Measurements from ENCODE around the gene BANF2. TPM values are rescaled to one million over a fixed set of nuclear protein-coding genes. Genes with fewer than 3 reads are reported as not detected.

Gene BANF2
- total RNA-seq, 2 experiments from 2014 or later, result not detected

DNA sequence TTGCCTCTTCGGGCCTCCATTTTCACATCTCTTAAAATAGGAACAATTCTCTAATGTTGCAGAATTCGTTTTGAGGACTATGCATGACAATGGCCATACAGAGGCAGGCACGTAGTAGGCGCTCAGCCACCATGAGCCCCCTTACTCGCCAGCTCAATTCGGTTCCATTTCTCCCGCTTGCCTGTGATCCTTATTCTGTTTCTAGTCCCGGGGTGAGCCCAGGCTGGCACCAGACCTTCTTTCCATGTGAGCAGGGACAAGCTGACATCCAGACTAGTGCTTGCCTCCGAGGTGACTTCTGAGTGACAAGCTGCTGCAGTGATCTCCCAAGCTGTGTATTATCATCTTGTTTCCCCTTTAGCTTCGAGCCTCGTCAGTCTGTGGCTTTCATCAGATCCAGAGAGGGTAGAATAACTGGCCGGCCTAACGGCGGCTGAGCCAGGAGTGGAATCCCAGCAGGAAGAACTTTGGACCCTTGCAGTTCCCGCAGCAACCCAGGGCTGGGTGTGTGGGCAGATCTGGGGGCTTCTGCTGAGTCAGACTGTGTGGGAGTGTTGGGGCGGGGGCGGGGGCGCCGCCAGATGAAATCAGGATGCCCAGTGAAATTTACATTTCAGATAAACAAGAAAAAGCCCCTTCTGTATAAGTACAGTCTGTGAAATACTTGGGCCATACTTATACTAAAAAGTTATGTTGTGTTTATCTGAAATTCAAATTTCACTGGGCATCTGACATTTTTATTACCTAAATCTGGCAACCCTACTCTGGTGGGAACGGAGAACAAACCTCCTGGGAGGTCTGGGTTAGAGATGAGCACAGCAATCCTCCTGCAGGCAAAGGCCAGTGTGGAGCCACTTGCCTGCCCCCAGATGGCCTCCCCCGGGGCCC is 10.9 kb downstream of the BANF2 start:
- CTCF ChIA-PET, result no interaction called here
- Mint-ChIP-seq H3K36me3 (no peaks in the 10 kb centered on the region), H3K27ac (no peak overlapping the region), H3K9me3 (ENCODE audit: low read depth) (no peaks in the 10 kb centered on the region), H3K4me3 (no peak overlapping the region), H3K27me3 (peaks cover 3% of the 10 kb centered on the region), H3K4me1 (no peaks in the 10 kb centered on the region)
- no peak for DNase-seq
- no peak for ATAC-seq

DNA sequence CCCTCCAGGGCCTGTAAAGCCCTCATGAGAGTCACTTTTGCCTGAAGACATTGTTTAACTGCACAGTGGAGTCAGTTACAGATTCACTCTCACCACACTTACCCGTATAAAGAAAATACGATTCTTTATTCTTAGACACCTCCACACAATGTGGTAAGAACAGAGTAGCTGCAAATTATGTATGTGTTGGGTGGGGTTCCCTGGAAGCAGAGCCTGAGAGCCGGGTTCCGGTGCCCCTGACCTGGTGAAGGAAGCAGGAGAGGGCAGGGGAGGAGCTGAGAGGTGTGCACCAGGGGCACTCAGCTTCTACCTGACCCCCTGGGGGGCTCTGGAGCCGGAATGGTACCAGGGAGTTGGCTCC is 11.5 kb downstream of the BANF2 start:
- CTCF ChIA-PET, result no interaction called here
- Mint-ChIP-seq H3K4me1 (no peaks in the 10 kb centered on the region), H3K4me3 (no peak overlapping the region), H3K27me3 (peaks cover 3% of the 10 kb centered on the region), H3K36me3 (no peaks in the 10 kb centered on the region), H3K27ac (no peak overlapping the region), H3K9me3 (ENCODE audit: low read depth) (no peaks in the 10 kb centered on the region)
- DNase-seq (no peak), ATAC-seq (no peak)

DNA sequence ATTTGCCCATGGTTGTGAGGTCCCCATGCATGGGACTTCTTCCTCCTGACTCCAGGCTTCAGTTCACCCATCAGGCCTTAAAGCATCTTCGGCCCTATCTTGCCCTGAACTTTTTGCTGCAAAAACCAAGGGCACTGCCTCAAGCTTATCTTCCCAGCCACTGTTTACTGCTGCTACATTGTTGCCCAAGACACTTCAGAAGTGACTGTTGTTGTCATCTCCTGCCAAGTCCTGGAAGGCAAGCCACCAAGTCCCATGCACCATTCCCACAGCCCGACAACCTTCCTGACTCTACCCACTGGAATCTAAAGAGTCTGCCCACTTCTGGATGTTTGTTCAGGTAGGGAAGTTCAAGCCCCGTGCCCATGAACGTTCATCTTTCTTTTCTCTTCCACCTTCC is 12.4 kb downstream of the BANF2 start:
- H3K4me1 Mint-ChIP-seq, result no peaks in the 10 kb centered on the region
- CTCF ChIA-PET, result interaction anchor here (1.0 kb wide), 1 partner anchor 30 kb away, joined by 3 read pairs; the partner anchor contains the start of gene RRBP1
- no peaks in the 10 kb centered on the region for H3K9me3 Mint-ChIP-seq (ENCODE audit: low read depth)
- ATAC-seq (no peak), DNase-seq (no peak)
- H3K36me3 Mint-ChIP-seq, result no peaks in the 10 kb centered on the region
- no peak overlapping the region for H3K4me3 Mint-ChIP-seq
- H3K27ac Mint-ChIP-seq, result no peak overlapping the region
- peaks cover 3% of the 10 kb centered on the region for H3K27me3 Mint-ChIP-seq

DNA sequence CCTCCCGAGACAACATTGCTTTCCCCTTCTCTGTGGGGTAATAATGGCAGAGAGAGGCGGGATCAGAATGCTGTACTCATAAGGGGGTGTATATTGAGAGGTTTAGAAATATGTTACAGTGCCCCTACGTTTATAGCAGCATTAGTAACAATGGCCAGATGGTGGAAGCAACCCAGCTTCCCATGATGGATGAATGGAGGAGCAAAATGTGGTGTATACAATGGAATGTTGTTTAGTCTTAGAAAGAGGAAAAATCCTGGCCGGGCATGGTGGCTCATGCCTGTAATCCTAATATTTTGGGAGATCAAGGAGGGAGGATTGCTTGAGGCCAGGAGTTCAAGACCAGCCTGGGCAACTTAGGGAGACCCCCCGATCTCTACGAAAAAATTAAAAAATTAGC is 12.9 kb downstream of the BANF2 start:
- peaks cover 3% of the 10 kb centered on the region for H3K27me3 Mint-ChIP-seq
- no peaks in the 10 kb centered on the region for H3K9me3 Mint-ChIP-seq (ENCODE audit: low read depth)

DNA sequence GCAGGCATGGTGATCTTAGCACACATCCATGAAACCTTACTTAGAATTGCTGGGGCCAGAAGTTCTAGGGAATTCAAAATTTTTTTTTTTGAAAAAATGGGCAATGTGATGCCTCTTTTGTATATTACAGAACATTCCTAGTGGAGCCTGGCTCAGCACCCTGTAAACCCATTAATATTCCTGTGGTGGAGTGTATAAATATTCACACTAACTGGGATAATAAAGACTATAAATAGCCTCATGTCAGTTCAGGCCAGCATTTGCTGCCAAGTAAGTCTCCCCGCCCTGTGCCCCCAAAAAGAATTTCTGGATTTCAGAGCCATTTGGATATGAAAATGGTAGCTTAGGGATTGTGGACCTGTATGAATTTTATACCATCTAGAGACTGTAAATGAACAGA is 14.8 kb downstream of the BANF2 start:
- no peak overlapping the region for H3K27ac Mint-ChIP-seq
- no peaks in the 10 kb centered on the region for H3K9me3 Mint-ChIP-seq (ENCODE audit: low read depth)
- peaks cover 9% of the 10 kb centered on the region for H3K27me3 Mint-ChIP-seq
- CTCF ChIA-PET, result no interaction called here
- ATAC-seq (no peak), DNase-seq (no peak)
- H3K36me3 Mint-ChIP-seq, result no peaks in the 10 kb centered on the region
- no peaks in the 10 kb centered on the region for H3K4me1 Mint-ChIP-seq
- no peak overlapping the region for H3K4me3 Mint-ChIP-seq

More for the DNA sequence above, 12.9 kb downstream of the BANF2 start:
- H3K4me1 Mint-ChIP-seq, result no peaks in the 10 kb centered on the region
- no peak overlapping the region for H3K27ac Mint-ChIP-seq
- CTCF ChIA-PET, result interaction anchor here (1.0 kb wide), 1 partner anchor 30 kb away, joined by 3 read pairs; the partner anchor contains the start of gene RRBP1
- no peaks in the 10 kb centered on the region for H3K36me3 Mint-ChIP-seq
- ATAC-seq, result no peak
- no peak overlapping the region for H3K4me3 Mint-ChIP-seq
- DNase-seq, result no peak

DNA sequence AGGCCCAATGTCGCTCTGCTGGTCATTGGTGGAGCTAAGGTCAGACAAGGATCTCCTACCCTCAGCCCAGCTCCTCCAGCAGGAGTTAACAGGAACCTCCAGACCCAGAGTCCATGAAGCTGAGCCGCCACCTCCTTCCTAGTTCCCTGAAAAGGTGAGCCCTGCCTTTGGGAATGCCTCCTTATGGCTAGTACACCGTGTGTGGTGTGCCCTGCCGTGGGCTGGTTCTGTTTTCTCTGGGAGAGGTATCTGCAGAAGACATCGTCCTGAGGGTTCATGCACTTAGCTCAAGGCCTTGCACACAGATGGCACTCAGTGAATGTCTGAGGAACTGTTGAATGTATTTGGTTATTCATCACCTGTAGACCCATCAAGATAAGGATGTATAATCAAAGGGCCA is 15.3 kb downstream of the BANF2 start:
- CTCF ChIA-PET, result no interaction called here
- no peaks in the 10 kb centered on the region for H3K36me3 Mint-ChIP-seq
- H3K27ac Mint-ChIP-seq, result no peak overlapping the region
- H3K27me3 Mint-ChIP-seq, result peaks cover 9% of the 10 kb centered on the region
- no peaks in the 10 kb centered on the region for H3K4me1 Mint-ChIP-seq
- ATAC-seq (no peak), DNase-seq (no peak)
- no peak overlapping the region for H3K4me3 Mint-ChIP-seq
- H3K9me3 Mint-ChIP-seq (ENCODE audit: low read depth), result no peaks in the 10 kb centered on the region

DNA sequence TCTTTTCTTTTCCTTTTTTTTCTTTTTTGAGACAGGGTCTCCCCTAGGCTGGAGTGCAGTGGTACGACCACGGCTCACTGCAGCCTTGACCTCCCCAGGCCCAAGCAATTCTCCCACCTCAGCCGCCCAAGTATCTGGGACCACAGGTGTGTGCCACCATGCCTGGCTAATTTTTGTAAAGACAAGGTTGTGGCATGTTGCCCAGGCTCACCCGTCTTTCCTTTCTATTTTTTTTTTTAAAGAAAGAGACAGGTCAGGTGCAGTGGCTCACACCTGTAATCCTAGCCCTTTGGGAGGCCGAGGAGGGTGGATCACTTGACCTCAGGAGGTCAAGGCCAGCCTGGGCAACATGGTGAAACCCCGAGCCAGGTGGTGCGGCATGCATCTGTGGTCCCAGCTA is 16.6 kb downstream of the BANF2 start:
- Mint-ChIP-seq H3K36me3 (no peaks in the 10 kb centered on the region), H3K27me3 (peaks cover 9% of the 10 kb centered on the region), H3K9me3 (ENCODE audit: low read depth) (no peaks in the 10 kb centered on the region), H3K27ac (no peak overlapping the region), H3K4me3 (no peak overlapping the region), H3K4me1 (no peaks in the 10 kb centered on the region)
- no peak for ATAC-seq
- CTCF ChIA-PET, result no interaction called here
- DNase-seq, result no peak

DNA sequence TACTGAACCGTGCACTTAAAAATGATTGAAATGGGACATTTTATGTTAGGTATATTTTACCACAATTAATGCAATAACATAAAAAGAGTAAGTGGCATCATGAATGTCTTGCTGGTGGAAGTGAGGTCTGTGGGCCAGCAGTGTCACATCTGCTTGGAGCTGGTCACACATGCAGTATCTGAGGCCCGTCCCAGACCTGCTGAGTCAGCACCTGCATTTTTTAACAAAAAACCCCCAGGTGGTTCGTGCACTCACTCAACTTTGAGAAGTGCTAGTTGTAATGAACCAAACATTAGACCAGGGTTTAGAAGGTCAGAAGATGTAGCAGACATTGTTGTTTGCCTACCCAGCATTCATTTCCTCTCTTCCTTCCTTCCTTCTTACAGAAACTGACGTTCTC is 21.0 kb downstream of the BANF2 start:
- no peak overlapping the region for H3K27ac Mint-ChIP-seq
- DNase-seq, result no peak
- ATAC-seq, result no peak
- H3K36me3 Mint-ChIP-seq, result no peaks in the 10 kb centered on the region
- CTCF ChIA-PET, result no interaction called here
- peaks cover 22% of the 10 kb centered on the region for H3K27me3 Mint-ChIP-seq
- no peaks in the 10 kb centered on the region for H3K4me1 Mint-ChIP-seq
- no peak overlapping the region for H3K4me3 Mint-ChIP-seq
- H3K9me3 Mint-ChIP-seq (ENCODE audit: low read depth), result no peaks in the 10 kb centered on the region

DNA sequence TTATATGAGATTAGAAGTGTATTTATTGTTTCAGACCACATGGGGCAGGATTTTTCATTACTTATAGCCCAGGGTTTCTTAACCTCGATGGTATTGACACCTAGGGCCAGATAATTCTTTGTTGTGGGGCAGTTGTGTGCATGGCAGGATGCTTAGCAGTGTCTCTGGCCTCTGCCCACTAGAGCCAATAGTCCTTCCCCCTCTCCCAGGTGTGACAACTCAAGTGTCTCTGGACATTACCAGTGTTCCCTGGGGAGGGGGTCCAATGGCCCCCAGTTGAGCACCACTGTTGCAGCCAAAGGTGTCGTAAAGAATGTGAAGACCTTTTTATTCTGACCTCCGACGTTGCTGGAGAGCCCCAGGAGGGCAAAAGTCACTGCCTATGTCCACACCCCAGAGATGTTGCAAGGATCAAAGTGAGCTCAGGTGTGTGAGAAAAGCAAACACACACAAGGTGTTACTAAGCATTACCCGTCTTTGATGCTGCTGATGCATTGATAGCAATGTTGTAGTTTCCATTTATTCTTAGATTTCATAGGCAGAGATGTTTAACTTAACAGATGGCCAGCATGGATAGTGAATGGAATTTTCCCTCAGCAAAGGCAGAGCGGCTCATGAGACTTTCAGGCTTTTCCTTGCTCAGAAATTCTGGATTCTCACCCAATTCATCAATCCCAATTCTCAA is 22.2 kb downstream of the BANF2 start:
- Mint-ChIP-seq H3K27me3 (peaks cover 22% of the 10 kb centered on the region), H3K4me1 (no peaks in the 10 kb centered on the region), H3K9me3 (ENCODE audit: low read depth) (no peaks in the 10 kb centered on the region), H3K27ac (no peak overlapping the region), H3K4me3 (no peak overlapping the region), H3K36me3 (no peaks in the 10 kb centered on the region)
- DNase-seq (no peak), ATAC-seq (no peak)
- CTCF ChIA-PET, result no interaction called here

DNA sequence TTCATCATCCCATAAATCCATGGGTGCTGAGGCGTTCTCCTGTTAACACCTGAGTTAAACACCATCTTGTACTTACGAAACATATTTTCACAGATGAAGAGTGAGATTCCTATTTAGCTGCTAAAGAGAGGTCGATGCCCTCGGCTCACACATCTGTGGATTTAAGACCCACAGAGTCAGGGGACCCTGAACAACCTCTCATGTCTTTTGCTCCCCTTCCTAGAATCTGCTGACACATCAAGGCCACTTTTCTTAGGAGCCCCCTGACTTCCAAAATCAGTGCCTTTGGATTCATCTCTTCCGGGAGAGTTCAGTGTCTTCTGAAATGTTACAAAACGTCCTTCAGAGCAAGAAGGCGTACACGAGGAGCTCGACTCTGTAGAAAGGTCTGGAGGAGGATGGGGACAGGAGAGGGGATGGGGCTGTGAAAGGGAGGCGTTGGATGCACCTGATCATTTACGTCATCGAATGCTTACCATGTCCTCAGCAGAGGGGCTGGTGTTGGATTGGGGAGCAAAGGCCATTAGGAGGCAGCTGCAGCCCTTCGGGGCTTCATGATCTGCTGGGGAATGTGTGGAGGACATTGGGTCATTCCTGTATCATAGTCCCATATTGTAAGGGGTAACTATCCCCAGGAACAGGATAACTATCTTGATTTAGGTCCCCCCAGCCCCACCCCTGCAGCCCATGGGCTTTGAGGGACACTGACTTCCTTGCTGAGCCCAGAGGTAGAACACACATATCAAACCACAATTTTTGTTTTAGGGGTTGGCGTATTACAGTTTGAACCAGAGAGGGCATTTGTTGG is 22.9 kb downstream of the BANF2 start:
- DNase-seq (no peak), ATAC-seq (no peak)
- peaks cover 22% of the 10 kb centered on the region for H3K27me3 Mint-ChIP-seq
- CTCF ChIA-PET, result no interaction called here
- no peak overlapping the region for H3K4me3 Mint-ChIP-seq
- H3K4me1 Mint-ChIP-seq, result no peaks in the 10 kb centered on the region
- H3K27ac Mint-ChIP-seq, result no peak overlapping the region
- no peaks in the 10 kb centered on the region for H3K9me3 Mint-ChIP-seq (ENCODE audit: low read depth)
- no peaks in the 10 kb centered on the region for H3K36me3 Mint-ChIP-seq

DNA sequence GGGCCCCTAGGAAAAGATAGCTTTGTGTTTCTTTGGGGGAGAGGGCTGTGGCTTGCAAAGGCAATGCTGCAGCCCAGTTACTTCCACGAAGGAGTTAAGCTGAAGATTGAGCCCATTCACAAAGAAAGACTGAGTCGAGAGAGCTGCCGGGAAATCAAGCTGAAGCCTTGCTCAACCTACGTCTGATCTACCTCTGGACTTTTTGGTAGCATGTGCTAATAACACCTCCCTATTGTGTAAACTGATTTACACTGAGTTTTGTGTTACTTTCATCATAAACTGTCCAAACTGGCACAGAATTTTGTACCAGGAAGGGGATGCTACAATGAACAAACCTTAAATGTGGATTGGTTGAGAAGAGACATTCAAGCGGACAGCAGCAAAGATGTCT is 23.5 kb downstream of the BANF2 start:
- no peaks in the 10 kb centered on the region for H3K9me3 Mint-ChIP-seq (ENCODE audit: low read depth)
- DNase-seq (no peak), ATAC-seq (no peak)
- H3K27me3 Mint-ChIP-seq, result peaks cover 22% of the 10 kb centered on the region
- no peak overlapping the region for H3K4me3 Mint-ChIP-seq
- H3K36me3 Mint-ChIP-seq, result no peaks in the 10 kb centered on the region
- no peak overlapping the region for H3K27ac Mint-ChIP-seq
- no peaks in the 10 kb centered on the region for H3K4me1 Mint-ChIP-seq
- CTCF ChIA-PET, result no interaction called here

DNA sequence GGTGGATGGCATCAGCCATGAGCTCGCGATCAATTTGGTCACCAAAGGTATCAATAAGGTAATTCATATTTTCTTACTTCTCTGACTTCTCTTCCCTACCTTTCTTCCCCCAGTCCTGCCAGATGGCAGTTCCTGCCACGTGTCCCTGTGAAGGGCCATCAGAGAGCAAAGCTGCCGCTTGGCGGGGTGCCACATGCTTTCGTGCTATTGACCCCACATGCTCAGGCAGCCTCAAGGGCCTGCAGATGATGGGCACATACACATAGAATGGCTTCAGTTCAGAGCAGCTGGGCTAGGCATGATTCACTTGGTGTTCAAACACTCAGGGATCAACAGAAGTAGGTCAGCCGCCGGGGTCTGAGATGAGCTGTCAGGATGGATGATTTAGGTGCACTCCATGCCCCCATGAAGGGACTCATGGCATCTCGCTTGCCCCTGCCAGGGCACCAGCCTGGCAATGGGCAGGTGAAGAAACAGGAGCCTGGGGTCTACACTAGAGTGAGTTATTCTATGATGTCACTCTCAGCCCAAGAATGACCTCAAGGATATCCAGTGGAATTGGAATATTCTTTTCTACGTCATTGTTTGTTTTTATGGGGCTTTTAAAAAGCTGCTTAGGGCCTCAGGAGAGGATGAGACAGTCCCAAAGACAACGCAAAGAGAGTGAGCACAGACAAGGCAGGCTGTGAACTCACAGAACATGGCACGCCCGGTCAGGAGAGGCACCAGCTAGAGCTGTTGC is 25.5 kb downstream of the BANF2 start:
- peaks cover 19% of the 10 kb centered on the region for H3K27me3 Mint-ChIP-seq
- CTCF ChIA-PET, result interaction anchor here (1.4 kb wide), 1 partner anchor 43 kb away, joined by 4 read pairs; the partner anchor contains the start of gene RRBP1
- H3K36me3 Mint-ChIP-seq, result no peaks in the 10 kb centered on the region
- no peak overlapping the region for H3K27ac Mint-ChIP-seq
- no peaks in the 10 kb centered on the region for H3K4me1 Mint-ChIP-seq
- no peaks in the 10 kb centered on the region for H3K9me3 Mint-ChIP-seq (ENCODE audit: low read depth)
- DNase-seq (no peak), ATAC-seq (no peak)
- H3K4me3 Mint-ChIP-seq, result no peak overlapping the region

DNA sequence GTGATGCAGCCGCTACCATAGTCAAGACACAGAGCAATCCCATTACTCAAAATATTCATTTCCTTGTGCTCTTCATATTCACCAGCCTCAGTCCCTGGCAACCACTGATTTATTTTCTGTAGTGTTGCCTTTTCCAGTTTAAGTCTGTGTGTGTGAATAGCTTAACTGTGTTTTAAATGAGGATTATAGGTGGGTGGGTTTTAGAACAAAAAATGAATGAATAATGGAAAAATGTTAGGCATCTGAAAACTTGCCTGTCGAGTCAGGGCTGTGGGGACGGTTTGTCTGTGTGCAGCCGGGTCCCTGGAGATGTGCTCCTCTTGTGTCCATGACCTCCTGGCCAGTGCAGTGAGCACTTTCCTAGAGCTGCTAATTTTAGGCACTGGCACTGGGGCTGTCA is 27.1 kb downstream of the BANF2 start:
- CTCF ChIA-PET, result no interaction called here
- Mint-ChIP-seq H3K27ac (no peak overlapping the region), H3K4me3 (no peak overlapping the region), H3K27me3 (peaks cover 21% of the 10 kb centered on the region), H3K9me3 (ENCODE audit: low read depth) (no peaks in the 10 kb centered on the region), H3K36me3 (no peaks in the 10 kb centered on the region), H3K4me1 (no peaks in the 10 kb centered on the region)
- ATAC-seq (no peak), DNase-seq (no peak)
